HG03442 (cell line): Measurements from ENCODE around the gene UTS2R.
"Not testable (repeated sequence)": the region's sequence is repeated elsewhere in the genome, so short reads cannot be mapped to it uniquely, and the experiment has no call there.

Experiments
- ATAC-seq: cut with Tn5 transposase; IDR thresholded peaks from one replicate; pipeline ENCODE4 v1.9.1; 2021; ENCODE audit warnings: mild to moderate bottlenecking, moderate library complexity; ENCODE audit not compliant: unreplicated experiment

UTS2R gene

DNA sequence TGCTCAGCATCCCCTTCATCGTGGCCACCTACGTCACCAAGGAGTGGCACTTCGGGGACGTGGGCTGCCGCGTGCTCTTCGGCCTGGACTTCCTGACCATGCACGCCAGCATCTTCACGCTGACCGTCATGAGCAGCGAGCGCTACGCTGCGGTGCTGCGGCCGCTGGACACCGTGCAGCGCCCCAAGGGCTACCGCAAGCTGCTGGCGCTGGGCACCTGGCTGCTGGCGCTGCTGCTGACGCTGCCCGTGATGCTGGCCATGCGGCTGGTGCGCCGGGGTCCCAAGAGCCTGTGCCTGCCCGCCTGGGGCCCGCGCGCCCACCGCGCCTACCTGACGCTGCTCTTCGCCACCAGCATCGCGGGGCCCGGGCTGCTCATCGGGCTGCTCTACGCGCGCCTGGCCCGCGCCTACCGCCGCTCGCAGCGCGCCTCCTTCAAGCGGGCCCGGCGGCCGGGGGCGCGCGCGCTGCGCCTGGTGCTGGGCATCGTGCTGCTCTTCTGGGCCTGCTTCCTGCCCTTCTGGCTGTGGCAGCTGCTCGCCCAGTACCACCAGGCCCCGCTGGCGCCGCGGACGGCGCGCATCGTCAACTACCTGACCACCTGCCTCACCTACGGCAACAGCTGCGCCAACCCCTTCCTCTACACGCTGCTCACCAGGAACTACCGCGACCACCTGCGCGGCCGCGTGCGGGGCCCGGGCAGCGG lies 3.2 kb downstream of the UTS2R start:
- ATAC-seq = no peak

GRCh38 chr17:82375359-82376041 lies 3.9 kb downstream of the UTS2R start:
- ATAC-seq = no peak

DNA sequence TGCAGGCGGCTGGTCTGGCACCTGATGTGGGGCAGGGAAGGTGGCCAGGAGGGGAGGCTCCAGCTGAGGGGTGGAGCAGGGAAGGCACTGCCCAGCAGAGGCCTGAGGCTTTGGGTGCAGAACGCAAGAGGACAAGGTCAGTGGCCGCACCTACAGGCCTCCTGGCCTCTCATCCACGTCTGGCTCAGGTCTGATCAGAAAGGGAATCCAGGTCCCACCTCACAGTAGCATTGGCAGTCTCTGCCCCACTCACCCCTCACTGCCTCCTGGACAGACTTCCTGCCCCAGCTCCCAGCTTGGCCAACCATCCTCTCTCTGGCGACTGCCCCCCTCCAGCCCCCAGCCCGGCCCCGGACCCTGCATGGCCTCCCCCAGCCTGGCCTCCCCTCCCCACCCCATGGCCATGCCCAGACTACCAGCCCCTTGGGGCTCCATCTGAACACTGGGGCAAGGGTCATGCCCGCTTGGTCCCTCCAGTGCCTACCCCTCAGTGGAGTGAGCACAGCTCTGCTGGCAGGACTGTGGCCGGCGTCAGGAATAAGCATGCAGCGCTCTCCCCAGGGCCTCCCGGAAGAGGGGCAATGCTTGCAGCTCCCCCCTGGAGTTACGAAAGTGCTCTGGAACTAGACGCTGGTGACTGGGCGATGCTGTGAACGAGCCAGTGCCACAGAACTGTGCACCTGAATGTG lies 4.6 kb downstream of the UTS2R start:
- ATAC-seq = no peak

DNA sequence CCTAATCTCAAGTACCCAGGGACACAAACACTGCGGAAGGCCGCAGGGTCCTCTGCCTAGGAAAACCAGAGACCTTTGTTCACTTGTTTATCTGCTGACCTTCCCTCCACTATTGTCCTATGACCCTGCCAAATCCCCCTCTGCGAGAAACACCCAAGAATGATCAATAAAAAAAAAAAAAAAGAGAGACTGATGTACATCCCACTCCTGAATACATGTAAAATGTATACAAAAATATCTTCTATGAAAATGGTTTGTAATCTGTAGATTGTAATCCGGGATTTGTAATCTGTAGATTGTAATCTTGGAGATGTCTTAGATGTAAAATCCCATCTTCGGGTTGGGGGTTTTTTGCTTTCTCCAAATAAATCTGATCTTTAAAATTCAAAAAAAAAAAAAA lies 5.7 kb downstream of the UTS2R start:
- ATAC-seq = not testable (repeated sequence)

DNA sequence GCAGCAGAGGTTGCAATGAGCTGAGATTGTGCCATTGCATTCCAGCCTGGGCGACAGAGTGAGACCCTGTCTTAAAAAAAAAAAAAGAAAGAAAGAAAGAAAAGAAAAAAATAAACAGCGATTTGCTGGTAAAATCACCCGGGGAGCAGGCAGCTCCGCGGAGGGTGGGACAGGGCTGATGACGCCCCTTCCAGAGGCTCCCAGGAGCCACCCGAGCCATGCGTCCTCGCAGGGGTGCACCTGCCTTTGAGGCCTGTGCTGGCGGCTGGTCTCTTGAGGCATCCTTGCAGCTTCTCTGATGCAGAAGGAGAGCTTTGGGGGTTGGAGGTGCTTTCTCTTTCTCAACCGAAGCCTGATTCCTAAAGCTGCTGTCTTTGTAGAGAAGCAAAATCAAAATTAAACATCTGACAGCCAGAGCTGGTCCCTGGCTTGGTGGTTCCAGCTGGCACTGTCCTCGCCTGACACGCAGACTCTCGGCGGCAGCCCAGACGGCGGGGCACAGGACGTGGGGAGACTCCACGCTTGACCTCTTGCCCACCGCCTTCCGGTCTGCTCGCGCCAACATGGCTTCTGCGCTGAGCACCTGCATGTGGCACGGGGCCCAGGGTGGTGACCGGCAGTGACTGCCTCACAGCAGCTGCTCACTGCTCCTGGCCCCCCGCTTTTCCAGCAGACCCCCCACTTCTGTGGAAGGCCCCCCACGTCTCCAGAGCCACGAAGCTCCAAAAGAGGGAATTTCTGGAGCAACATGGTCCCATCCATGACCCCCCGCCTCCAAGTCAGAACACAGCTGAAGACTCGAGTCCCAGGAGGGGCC lies 6.6 kb downstream of the UTS2R start:
- no peak for ATAC-seq

GRCh38 chr17:82378741-82379021 lies 7.1 kb downstream of the UTS2R start:
- no peak for ATAC-seq

- ATAC-seq = no peak
These were observed 9.5 kb downstream of the UTS2R start for GRCh38 chr17:82380860-82381702.

DNA sequence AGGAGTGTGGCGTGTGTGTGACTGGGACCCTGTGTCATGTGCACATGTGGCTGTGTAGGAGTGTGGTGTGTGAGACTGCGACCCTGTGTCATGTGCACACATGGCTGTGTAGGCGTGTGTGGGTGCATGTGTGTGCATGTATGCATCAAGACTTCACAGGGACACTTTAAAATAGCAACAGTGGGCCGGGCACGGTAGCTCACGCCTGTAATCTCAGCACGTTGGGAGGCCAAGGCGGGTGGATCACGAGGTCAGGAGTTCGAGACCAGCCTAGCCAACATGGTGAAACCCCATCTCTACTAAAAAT lies 10.1 kb downstream of the UTS2R start:
- not testable (repeated sequence) for ATAC-seq

- ATAC-seq = not testable (repeated sequence)
These were observed 10.8 kb downstream of the UTS2R start for GRCh38 chr17:82382220-82382932.

DNA sequence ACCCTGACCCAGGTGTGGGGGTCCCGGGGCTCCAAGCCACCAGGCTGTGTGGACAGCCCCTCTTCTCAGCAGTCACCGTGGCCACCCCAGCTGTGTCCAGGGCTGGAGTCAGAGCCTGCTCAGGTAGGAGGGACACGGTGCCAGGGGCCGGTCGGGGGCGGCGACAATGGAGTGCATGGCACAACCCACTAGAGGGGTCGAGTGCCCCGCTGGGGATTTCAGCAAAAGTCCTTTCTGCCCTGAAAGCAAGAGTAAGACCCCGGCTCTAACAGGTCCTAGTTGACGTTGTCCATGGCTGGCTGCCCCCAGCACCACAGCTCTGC lies 11.3 kb downstream of the UTS2R start:
- no peak for ATAC-seq

GRCh38 chr17:82383411-82383810 lies 11.8 kb downstream of the UTS2R start:
- no peak for ATAC-seq

DNA sequence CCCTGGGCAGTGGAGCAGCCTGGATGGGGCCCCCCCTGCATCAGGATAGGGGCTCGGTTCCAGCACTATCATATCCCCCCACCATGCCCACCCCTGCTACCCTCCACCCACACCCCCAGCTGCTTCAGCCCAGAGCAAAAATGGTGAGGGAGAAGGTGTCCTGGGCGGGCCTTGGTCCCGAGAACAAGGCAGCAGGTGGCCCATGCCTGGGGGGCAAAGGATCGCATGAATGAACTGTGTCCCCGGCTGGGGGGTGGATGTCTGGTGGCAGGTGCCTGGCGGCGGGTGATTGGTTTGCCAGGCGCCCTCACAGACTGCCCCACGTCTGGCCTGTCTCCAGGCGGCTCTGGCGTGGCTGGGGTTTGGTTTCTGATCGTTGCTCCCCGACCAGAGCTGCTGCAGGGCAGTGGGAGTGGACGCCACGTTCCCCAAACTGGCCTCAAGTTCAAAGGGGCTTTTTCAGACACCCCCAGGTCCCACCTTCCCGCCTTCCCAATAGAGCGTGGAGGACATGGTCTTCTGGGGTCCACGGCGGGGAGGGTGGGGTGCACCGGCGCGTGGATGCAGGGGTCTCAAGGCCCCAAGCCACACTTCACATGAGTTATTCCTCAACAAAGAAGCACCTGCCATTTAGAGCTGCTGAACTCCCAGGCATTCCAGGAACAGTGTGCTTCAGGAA lies 12.6 kb downstream of the UTS2R start:
- ATAC-seq = no peak

DNA sequence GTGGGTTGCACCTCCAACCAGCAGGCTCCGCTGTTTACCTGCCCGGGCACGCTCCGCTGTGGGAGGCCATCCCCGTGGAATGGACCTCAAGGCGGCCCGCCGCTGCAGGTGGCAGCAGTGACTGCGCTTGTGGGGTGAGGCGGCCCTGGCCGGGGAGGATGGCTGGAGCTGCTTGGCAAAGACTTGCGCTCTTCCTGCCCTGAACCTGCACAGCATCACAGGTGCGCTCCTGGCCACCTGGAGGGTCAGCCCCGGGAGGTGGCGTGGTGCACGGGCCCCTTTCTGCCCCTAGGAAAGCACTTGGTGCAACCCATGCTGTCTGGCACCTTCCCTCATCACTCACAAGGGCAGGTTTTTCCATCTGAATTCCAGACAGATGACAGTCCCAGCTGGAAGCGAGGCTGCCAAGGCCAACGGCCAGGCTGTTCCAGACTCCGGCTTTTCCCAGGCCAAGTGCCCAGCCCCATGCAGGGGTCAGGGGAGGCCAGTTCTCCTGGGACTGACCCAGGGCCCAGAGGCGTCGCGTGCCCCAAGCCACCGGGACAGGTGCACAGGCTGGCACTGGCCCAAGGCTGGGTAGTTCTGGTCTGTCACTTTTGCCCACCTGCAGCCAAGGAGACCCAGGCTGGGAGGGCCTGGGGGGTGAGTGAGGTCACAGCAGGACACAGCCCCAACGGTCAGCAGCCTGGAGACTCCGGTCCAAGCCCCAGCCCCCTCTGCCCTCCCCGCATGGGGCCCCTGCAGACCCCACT lies 13.3 kb downstream of the UTS2R start:
- ATAC-seq = no peak

DNA sequence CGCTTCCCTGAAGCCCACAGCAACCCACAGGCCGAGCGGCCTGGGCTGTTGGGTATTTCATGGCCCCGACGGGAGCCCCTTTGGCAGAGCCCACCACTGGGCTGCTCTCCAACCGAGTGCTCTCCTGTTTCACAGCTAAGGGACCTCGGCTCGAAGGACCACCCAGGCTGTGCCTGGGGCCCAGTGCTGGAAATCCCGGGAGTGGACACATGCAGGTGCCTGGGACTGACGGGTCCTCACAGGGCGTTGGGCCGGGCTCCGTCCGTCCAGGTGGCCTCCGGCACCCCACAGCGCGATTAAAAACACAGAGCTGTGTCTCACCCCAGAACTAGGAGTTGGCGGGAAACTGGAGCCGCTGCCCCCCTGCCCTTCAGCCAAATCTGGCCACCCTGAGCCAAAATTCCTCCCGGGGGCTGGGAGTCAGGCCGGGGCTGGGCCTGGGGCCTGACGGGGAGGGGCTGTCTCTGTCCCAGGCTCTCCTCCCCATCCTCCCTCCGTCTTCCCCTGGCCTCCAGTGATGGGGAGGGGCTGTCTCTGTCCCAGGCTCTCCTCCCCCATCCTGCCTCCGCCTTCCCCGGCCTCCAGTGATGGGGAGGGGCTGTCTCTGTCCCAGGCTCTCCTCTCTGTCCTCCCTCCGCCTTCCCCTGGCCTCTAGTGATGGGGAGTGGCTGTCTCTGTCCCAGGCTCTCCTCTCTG lies 14.1 kb downstream of the UTS2R start:
- ATAC-seq = no peak

DNA sequence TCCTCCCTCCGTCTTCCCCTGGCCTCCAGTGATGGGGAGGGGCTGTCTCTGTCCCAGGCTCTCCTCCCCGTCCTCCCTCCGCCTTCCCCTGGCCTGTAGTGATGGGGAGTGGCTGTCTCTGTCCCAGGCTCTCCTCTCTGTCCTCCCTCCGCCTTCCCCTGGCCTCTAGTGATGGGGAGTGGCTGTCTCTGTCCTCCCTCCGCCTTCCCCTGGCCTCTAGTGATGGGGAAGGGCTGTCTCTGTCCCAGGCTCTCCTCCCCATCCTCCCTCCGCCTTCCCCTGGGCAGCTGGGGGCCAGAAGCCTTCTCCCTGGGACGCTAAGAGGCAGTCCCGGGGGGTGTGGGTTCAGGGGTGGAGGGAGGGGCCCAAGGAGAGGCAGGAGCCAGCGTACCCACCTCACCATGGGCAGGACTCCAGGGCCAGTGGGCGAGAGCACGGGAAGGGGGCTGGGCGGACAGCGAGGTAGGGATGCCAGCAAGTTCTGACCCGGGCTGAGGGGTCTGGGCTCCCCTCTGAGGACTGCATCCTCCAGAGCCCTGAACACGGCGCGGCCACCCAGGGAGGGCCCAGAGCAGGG lies 14.8 kb downstream of the UTS2R start:
- no peak for ATAC-seq

DNA sequence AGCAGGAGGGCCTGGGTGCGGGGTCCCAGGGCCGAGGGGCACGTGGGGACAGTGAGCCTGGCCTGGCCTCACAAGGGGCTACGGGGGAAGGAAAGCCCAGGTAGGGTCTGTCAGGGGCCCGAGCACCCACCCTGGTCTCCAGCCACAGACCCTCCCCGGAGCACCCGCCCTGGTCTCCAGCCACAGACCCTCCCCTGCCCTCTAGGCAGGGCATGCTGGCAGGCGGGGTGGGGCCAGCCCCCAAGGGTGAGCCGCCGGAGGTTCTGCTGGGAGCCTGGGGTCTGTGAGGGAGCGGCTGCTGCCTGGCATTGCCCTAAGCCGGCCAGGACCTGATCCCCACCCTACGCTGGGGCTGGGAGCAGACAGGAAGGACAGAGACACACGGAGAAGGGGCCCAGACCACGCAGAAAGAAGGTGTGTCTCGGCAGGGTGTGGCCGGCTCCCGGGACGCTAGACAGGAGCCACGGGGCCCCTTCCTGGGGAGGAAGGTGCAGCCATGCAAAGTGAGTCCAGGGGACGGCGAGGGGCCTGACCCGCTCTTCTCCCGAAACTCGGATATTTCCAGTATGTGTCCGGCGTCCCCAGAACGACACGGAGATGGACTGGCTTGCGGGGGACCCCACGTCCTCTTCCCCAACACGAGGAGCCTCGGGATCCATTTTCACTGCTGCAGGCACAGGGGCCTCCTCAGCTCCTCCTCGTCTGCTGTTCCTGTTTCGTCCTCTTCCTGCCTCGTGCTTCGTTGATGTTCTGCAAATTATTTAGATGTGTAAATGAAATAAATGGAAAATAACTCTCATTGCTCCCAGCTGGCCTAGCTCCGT lies 15.5 kb downstream of the UTS2R start:
- no peak for ATAC-seq

- ATAC-seq = no peak
These were observed 16.1 kb downstream of the UTS2R start for GRCh38 chr17:82387705-82388106.
